Transverse colon (tissue), 4 donors: ENCODE results near the gene INAVA.
"Not testable (repeated sequence)": the region's sequence is repeated elsewhere in the genome, so short reads cannot be mapped to it uniquely, and the experiment has no call there.

Source experiments
- CTCF ChIP-seq, 5 experiments: fragments of 200-600 bp in 3 of 5; fragments of 450-650 bp in 2 of 5; sonication (generic) in 3 of 5; IDR thresholded peaks; 1 replicate in 2 of 5; 2 replicates in 3 of 5; pipeline ENCODE4 v1.5.1; 2016 to 2017; ENCODE audit warnings: antibody characterized with exemption in 5 of 5, inconsistent platforms in 3 of 5, mild to moderate bottlenecking in 2 of 5, moderate library complexity in 1 of 5
- EP300 ChIP-seq: sonication (generic); formaldehyde crosslinking; IDR thresholded peaks from one replicate; pipeline ENCODE4 v1.6.1; 2017; ENCODE audit warnings: antibody characterized with exemption, low read depth
- POLR2A ChIP-seq: fragments of 450-650 bp; IDR thresholded peaks from one replicate; pipeline ENCODE4 v1.6.1; 2016; ENCODE audit warnings: antibody characterized with exemption, mild to moderate bottlenecking, moderate library complexity
- POLR2AphosphoS5 ChIP-seq, 3 donors: sonication (generic); formaldehyde crosslinking; IDR thresholded peaks; one replicate each; pipeline ENCODE4 v1.6.1; 2016; ENCODE audit warnings: antibody characterized with exemption in 3 of 3

GRCh38 chr1:200930285-200930684, 35.6 kb downstream of the INAVA start:
- not testable (repeated sequence) for TF ChIP-seq POLR2A; CTCF (IDR thresholded peaks at IDR 0.05); POLR2AphosphoS5 (IDR thresholded peaks at IDR 0.05); EP300
